Activated CD8-positive, alpha-beta T cell treated with anti-CD3 and anti-CD28 coated beads for 36 hours (primary cell): Measurements from ENCODE around the gene P4HB. TPM values are rescaled to one million over a fixed set of nuclear protein-coding genes. Genes with fewer than 3 reads are reported as not detected.

Source experiments
- ATAC-seq: fragments of 200-7000 bp; cut with Tn5 transposase; one replicate; pipeline ENCODE4 v1.10.0; 2021; ENCODE audit warnings: mild to moderate bottlenecking, moderate library complexity
- CTCF ChIA-PET: fragments of 350-600 bp; sonication (Branson Sonifier 250); formaldehyde crosslinking; loops from one replicate; lab custom pipeline; 2021; ENCODE audit warnings: antibody characterized with exemption; lab: Charles Lee
- POLR2A ChIA-PET: fragments of 350-600 bp; sonication (Branson Sonifier 250); formaldehyde crosslinking; loops from one replicate; lab custom pipeline; 2021; ENCODE audit warnings: antibody characterized with exemption; lab: Charles Lee
- DNase-seq: peaks from one replicate; pipeline ENCODE4 v3.0.0-alpha.2; 2020
- H3K27ac Mint-ChIP-seq: one replicate; pipeline ENCODE4 v1.8.0; 2021; ENCODE audit warnings: mild to moderate bottlenecking, mixed read lengths
- H3K27me3 Mint-ChIP-seq: one replicate; pipeline ENCODE4 v1.8.0; 2021; ENCODE audit warnings: mixed read lengths
- H3K36me3 Mint-ChIP-seq: one replicate; pipeline ENCODE4 v1.8.0; 2021; ENCODE audit warnings: low read depth, mixed read lengths
- H3K4me1 Mint-ChIP-seq: one replicate; pipeline ENCODE4 v1.8.0; 2021; ENCODE audit warnings: low read depth, mixed read lengths
- H3K4me3 Mint-ChIP-seq: one replicate; pipeline ENCODE4 v1.8.0; 2021; ENCODE audit warnings: mild to moderate bottlenecking, moderate library complexity, mixed read lengths
- H3K9me3 Mint-ChIP-seq: one replicate; pipeline ENCODE4 v1.8.0; 2021; ENCODE audit warnings: mixed read lengths
- intact Hi-C: fragments of 100-400 bp; cut with micrococcal nuclease; formaldehyde crosslinking; loops from one replicate; pipeline ENCODE4 v1.10.0; 2022
- total RNA-seq, 2 experiments: library from RNA; stranded (reverse); gene quantifications; one replicate each; pipeline ENCODE4 v1.2.3, GENCODE V29; 2021
- TF ChIP-seq, protein P1 (sequence below): fragments of 200-600 bp; IDR thresholded peaks from one replicate; pipeline ENCODE4 v1.8.0; 2022; ENCODE audit warnings: antibody characterized with exemption, mild to moderate bottlenecking

Gene P4HB
- total RNA-seq, 2 experiments from 2014 or later = 408 to 434 TPM

DNA sequence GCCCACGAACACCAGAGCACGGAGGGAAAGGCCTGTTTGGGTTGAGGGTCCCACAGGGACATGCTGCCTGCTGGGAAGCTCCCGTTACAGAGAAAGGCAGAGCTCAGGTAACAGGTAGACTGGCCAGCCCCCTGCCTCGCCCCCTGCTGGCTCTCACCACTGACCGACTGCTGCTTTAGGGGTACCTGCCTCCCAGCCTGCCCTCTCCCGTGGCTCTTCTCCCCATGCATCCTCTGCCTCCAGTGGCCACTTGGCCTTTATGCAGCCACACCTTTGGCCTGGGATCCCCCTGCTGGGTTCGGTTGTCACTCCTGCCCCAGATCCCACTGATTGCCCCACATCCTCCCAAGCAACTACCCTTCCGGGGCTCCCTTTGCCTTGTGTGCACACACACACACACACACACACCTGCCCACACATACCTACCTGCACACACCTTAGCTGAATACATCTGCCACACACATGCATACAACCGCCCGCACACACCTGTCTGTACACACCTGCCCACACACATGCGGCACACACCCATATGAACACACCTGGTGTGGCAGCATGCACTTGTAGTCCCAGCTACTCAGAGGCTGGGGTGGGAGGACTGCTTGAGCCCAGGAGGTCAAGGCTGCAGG, 34.4 kb downstream of the P4HB start:
- no peaks in the 10 kb centered on the region for H3K27me3 Mint-ChIP-seq
- H3K4me3 Mint-ChIP-seq = no peak overlapping the region
- H3K9me3 Mint-ChIP-seq = no peaks in the 10 kb centered on the region
- peaks cover 18% of the 10 kb centered on the region for H3K4me1 Mint-ChIP-seq
- no peak overlapping the region for H3K27ac Mint-ChIP-seq
- peaks cover 1% of the 10 kb centered on the region for H3K36me3 Mint-ChIP-seq
- CTCF ChIA-PET = no interaction called here
- intact Hi-C loops = no loop called here
- TF ChIP-seq, protein P1, sequence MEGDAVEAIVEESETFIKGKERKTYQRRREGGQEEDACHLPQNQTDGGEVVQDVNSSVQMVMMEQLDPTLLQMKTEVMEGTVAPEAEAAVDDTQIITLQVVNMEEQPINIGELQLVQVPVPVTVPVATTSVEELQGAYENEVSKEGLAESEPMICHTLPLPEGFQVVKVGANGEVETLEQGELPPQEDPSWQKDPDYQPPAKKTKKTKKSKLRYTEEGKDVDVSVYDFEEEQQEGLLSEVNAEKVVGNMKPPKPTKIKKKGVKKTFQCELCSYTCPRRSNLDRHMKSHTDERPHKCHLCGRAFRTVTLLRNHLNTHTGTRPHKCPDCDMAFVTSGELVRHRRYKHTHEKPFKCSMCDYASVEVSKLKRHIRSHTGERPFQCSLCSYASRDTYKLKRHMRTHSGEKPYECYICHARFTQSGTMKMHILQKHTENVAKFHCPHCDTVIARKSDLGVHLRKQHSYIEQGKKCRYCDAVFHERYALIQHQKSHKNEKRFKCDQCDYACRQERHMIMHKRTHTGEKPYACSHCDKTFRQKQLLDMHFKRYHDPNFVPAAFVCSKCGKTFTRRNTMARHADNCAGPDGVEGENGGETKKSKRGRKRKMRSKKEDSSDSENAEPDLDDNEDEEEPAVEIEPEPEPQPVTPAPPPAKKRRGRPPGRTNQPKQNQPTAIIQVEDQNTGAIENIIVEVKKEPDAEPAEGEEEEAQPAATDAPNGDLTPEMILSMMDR = no peak
- ATAC-seq (no peak), DNase-seq (no peak)
- POLR2A ChIA-PET = interaction anchor here (0.6 kb wide), 1 partner anchor 274 kb away, joined by 3 read pairs; no protein-coding TSS in a partner anchor

DNA sequence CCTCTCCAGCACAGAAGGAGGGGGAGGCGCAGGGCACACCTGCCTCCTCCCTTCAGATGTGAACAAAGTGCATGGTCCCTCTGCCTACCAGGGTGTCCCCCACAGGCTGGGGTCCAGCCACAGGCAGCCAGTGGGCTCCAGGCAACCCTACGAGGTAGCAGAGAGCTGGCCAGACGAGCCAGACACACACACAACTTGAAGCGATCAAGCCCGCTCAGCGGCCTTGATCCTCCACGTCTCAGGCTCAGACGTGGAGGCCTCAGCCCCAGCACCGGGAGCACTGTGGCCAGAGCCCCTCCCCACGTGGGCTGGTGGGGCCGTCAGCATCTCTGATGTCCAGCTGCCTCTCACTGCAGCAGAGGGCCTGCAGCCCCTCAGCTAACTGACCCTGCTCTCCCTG, 35.7 kb downstream of the P4HB start:
- DNase-seq = no peak
- peaks cover 10% of the 10 kb centered on the region for H3K4me1 Mint-ChIP-seq
- CTCF ChIA-PET = no interaction called here

DNA sequence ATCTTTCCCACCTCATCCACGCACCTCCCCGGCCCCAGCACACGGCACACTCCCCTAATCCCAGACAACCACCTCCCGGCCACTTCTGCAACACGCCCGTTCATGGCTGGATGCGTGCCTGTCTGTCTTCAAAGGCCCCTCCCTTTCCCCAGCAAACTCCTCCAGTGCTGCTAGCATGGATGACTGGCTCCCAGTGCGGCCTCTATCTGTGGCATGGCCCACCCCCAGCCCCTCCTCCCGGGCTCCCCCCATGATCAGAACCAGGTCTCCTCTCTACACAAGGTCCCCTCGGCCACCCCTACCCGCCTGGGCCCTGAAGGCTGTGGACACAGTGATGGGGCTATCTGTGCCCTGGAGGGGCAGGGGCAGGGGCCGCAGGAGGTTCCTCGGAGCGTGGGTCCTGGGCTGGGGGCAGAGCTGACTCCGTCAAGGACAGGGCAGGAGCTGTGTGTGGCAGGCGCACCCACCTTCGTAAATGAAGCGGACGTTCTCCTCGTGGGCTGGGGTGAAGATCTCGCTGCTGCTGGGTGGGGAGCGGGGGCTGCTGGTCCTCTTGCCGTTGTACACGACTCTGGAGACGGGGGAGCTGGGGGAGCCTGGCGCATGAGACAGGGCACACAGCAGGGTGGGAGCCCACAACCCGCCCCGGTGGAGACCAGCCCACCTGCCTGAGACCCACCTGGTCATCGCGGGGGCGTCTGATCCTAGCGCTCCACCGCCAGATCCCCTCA, 36.4 kb downstream of the P4HB start:
- H3K27ac Mint-ChIP-seq = no peak overlapping the region
- no peak overlapping the region for H3K4me3 Mint-ChIP-seq
- POLR2A ChIA-PET = interaction anchor here (0.8 kb wide), 1 partner anchor 9 kb away, joined by 3 read pairs; the partner anchor contains the start of gene MCRIP1
- H3K4me1 Mint-ChIP-seq = peaks cover 9% of the 10 kb centered on the region
- DNase-seq = no peak
- intact Hi-C loops = no loop called here
- peaks cover 1% of the 10 kb centered on the region for H3K36me3 Mint-ChIP-seq
- no peak for ATAC-seq
- no peaks in the 10 kb centered on the region for H3K9me3 Mint-ChIP-seq
- CTCF ChIA-PET = no interaction called here
- TF ChIP-seq, protein P1 = no peak
- no peaks in the 10 kb centered on the region for H3K27me3 Mint-ChIP-seq

More for the DNA sequence above, 35.7 kb downstream of the P4HB start:
- intact Hi-C loops = no loop called here
- H3K36me3 Mint-ChIP-seq = peaks cover 1% of the 10 kb centered on the region
- H3K9me3 Mint-ChIP-seq = no peaks in the 10 kb centered on the region
- no peaks in the 10 kb centered on the region for H3K27me3 Mint-ChIP-seq
- H3K4me3 Mint-ChIP-seq = no peak overlapping the region
- no peak for ATAC-seq
- no peak overlapping the region for H3K27ac Mint-ChIP-seq
- TF ChIP-seq, protein P1 = no peak
- POLR2A ChIA-PET = interaction anchor here (0.8 kb wide), 1 partner anchor 9 kb away, joined by 3 read pairs; the partner anchor contains the start of gene MCRIP1

DNA sequence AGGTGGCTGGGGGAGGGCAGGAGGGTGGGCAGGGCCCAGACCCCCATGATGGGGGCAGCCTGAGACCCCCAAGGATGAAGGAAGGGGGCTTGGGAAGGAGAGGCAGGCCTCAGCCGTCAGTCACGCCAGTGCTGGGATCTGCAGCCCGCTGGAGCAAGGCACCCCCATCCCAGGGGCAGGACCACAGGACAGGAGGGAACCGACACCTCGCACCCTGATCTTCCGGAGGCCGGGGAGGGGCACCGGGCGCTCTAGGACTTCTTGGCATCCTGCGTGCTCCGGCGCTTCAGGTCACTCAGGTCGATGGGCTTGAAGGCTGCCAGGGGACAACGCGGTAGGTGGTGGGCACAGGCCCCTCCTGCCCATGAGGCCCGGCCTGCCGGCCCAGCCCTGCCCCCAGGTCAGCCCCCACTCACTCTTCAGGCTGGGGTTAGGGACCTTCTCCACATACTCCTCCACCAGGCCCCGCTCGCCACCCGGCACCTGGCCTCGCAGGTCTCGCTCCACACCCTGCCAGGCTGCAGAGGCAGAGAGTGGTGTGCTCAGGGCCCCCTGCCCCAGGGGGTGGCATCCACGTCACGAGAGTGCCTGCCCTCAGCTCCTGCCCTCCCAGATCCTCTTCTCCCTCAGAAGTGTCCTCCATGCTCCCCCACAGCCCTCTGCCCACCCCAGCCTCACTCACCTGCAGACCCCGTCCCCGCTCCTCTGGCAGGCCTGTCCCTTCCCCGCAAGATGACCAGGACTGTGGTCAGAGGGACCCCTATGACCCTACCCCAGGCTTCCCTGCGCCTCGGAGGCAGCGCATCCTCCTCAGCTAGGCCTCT, 37.1 kb downstream of the P4HB start:
- CTCF ChIA-PET = no interaction called here

More for the DNA sequence above, 37.1 kb downstream of the P4HB start:
- H3K4me1 Mint-ChIP-seq = peaks cover 6% of the 10 kb centered on the region
- POLR2A ChIA-PET = interaction anchor here (1.0 kb wide), 1 partner anchor 158 kb away, joined by 3 read pairs; no protein-coding TSS in a partner anchor
- intact Hi-C loops = no loop called here
- TF ChIP-seq, protein P1 = no peak
- peaks cover 1% of the 10 kb centered on the region for H3K36me3 Mint-ChIP-seq
- H3K27ac Mint-ChIP-seq = no peak overlapping the region
- no peaks in the 10 kb centered on the region for H3K9me3 Mint-ChIP-seq
- no peak overlapping the region for H3K4me3 Mint-ChIP-seq
- ATAC-seq (no peak), DNase-seq (no peak)
- no peaks in the 10 kb centered on the region for H3K27me3 Mint-ChIP-seq
